Ovary (tissue), 3 donors: ENCODE measurements around the gene ZNF277.

ENCODE experiments used
- POLR2A ChIP-seq: fragments of 450-650 bp; IDR thresholded peaks from one replicate; pipeline ENCODE4 v1.6.1; 2017; ENCODE audit warnings: antibody characterized with exemption, mild to moderate bottlenecking, moderate library complexity
- TF ChIP-seq, protein P1 (sequence below), 3 donors: fragments of 450-650 bp in 2 of 3; fragments of 200-600 bp in 1 of 3; IDR thresholded peaks; one replicate each; pipeline versions ENCODE4 v1.5.1 to v1.8.0; 2016 to 2022; ENCODE audit warnings: antibody characterized with exemption in 3 of 3, mild to moderate bottlenecking in 1 of 3
- donor health status: DM: no; HTN: no; CAD: no.

DNA sequence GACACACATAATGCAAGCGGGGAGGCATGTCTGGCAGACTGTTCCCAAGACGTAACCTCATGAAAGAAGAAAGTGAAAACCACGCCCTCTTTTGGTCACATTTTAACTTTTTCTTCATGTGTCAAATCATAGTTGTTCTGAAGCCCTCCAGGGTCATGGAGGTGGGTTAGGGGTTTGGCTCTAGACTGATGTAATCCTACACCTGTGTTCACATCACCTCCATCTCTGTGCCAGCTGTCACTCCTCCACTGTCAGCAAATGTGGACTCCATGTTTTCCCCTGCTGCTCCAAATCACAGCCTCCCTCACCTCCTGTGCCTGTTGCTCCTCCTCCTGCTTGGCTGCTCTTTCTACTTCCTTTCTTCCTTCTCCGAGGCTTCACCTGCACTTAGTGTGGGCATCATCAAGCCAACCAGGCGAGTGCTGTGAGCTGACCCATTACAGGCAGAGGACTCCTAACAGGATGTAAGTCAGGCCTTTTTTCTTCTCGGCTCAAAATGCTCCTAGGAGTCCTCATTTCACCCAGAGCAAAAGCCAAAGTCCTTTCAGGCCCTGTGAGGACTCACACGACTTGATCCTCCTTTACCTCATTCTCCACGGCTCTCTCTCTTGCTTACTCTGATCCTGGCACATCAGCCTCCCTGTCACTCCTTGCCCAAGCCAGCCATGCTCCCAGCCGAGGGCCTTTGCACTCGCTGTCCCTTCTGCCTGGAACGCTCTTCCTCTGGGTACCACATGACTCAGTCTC, 177.3 kb downstream of the ZNF277 start:
- TF ChIP-seq, protein P1, sequence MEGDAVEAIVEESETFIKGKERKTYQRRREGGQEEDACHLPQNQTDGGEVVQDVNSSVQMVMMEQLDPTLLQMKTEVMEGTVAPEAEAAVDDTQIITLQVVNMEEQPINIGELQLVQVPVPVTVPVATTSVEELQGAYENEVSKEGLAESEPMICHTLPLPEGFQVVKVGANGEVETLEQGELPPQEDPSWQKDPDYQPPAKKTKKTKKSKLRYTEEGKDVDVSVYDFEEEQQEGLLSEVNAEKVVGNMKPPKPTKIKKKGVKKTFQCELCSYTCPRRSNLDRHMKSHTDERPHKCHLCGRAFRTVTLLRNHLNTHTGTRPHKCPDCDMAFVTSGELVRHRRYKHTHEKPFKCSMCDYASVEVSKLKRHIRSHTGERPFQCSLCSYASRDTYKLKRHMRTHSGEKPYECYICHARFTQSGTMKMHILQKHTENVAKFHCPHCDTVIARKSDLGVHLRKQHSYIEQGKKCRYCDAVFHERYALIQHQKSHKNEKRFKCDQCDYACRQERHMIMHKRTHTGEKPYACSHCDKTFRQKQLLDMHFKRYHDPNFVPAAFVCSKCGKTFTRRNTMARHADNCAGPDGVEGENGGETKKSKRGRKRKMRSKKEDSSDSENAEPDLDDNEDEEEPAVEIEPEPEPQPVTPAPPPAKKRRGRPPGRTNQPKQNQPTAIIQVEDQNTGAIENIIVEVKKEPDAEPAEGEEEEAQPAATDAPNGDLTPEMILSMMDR (IDR thresholded peaks at IDR 0.05) = no peak
- TF ChIP-seq POLR2A = no peak
